ENCODE measurements around the gene CFTR. TPM values are rescaled to one million over a fixed set of nuclear protein-coding genes. Genes with fewer than 3 reads are reported as not detected.

Gene CFTR
- total RNA-seq, 2 donors from 2014 or later: 251 to 329 TPM

DNA sequence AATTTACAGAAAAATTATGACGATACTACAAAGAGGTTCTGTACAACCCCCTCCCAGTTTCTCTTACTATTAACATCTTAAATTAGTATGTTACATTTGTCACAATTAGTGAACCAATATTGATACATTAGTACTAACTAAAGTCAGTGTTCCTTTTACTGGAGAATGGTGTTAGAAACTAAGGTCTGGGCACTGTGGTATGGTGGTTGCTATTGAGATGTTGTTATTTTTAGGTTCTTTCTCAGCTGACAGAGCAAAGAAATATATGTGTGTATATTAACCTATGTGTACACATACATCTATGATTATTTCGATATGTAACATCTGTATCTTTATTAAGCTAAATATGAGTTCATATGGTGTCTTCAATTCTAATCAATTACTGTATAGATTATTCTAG, 11.7 kb upstream of the CFTR start:
- H3K27me3 ChIP-seq: peaks cover 0 to 3% of the 10 kb centered on the region in 2 donors
- DNase-seq: no peak
- H3K36me3 ChIP-seq (replicated peaks in 1 of 2; ENCODE audit: insufficient read depth in 1 of 2, low read depth in 2 of 2): no peaks in the 10 kb centered on the region
- H3K4me3 ChIP-seq: no peak overlapping the region
- intact Hi-C loops (cut with DNase I): no loop called here
- H3K4me1 ChIP-seq: no peaks in the 10 kb centered on the region
- peak overlapping the region in 1 of 4 donors; percentile 44 for H3K27ac ChIP-seq
- TF ChIP-seq, protein P1, sequence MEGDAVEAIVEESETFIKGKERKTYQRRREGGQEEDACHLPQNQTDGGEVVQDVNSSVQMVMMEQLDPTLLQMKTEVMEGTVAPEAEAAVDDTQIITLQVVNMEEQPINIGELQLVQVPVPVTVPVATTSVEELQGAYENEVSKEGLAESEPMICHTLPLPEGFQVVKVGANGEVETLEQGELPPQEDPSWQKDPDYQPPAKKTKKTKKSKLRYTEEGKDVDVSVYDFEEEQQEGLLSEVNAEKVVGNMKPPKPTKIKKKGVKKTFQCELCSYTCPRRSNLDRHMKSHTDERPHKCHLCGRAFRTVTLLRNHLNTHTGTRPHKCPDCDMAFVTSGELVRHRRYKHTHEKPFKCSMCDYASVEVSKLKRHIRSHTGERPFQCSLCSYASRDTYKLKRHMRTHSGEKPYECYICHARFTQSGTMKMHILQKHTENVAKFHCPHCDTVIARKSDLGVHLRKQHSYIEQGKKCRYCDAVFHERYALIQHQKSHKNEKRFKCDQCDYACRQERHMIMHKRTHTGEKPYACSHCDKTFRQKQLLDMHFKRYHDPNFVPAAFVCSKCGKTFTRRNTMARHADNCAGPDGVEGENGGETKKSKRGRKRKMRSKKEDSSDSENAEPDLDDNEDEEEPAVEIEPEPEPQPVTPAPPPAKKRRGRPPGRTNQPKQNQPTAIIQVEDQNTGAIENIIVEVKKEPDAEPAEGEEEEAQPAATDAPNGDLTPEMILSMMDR (IDR thresholded peaks at IDR 0.05): no peak
- TF ChIP-seq POLR2A (IDR thresholded peaks at IDR 0.05): no peak
- no peaks in the 10 kb centered on the region for H3K9me3 ChIP-seq
- 57 to 63% methylated on average over 2 of the region's 2 CpGs for WGBS, 2 donors
- ATAC-seq: no peak

DNA sequence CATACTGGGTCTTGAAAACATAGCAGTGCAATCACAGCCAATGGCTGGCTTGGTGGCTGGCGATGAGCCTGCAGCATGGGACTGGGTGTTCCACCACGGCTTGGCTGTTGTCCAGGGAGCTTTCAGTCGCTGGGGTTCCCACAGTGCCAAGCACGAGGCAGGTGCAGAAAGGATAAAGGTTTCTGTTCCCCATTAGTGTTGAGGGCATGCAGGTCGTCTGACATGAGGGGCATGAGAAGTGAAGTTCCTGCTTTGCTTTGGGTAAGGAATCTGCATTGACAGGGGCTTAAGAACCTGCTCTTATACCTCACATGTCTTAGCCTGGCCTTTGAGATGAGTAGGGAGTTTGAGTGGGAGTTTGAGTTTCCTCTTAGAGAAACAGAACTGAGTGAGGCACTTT, 9.0 kb upstream of the CFTR start:
- DNase-seq (peak; percentile 37 to 75 (median 66)), ATAC-seq (peak; percentile 53)
- Histone ChIP-seq H3K4me3 (no peak overlapping the region), H3K27me3 (peaks cover 0 to 3% of the 10 kb centered on the region in 2 donors), H3K36me3 (replicated peaks in 1 of 2; ENCODE audit: insufficient read depth in 1 of 2, low read depth in 2 of 2) (no peaks in the 10 kb centered on the region), H3K27ac (peak overlapping the region in 3 of 4 donors; percentile 29 to 62 (median 50)), H3K4me1 (no peaks in the 10 kb centered on the region), H3K9me3 (no peaks in the 10 kb centered on the region)
- 24 to 28% methylated on average over 4 to 5 of the region's 5 CpGs for WGBS, 2 donors
- intact Hi-C loops (cut with DNase I): no loop called here
- TF ChIP-seq, protein P1 (IDR thresholded peaks at IDR 0.05): no peak
- TF ChIP-seq POLR2A (IDR thresholded peaks at IDR 0.05): no peak

DNA sequence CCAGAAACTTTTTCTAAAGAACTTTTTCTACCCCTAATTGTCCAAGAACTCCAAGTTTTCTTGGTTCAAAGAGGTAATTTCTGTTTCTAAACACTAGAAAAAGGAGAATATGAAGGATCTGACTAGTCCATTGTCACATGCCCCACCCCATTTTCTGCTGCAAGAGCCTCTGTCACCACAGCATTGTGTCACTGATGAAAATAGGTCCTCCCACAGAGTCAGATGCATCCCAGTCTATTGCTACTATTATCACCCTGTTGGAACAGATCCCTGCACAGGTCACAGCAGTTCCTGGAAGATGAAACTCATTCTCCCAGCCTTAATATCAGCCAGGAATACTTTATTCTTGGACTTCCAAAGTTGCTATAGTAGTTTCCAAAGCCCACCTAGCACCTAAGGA, 7.5 kb upstream of the CFTR start:
- Histone ChIP-seq H3K4me3 (no peak overlapping the region), H3K27ac (peak overlapping the region in 3 of 4 donors; percentile 11 to 62 (median 18)), H3K9me3 (no peaks in the 10 kb centered on the region), H3K36me3 (replicated peaks in 1 of 2; ENCODE audit: insufficient read depth in 1 of 2, low read depth in 2 of 2) (no peaks in the 10 kb centered on the region), H3K4me1 (no peaks in the 10 kb centered on the region), H3K27me3 (peaks cover 0 to 3% of the 10 kb centered on the region in 2 donors)
- intact Hi-C loops (cut with DNase I): no loop called here
- DNase-seq: no peak
- TF ChIP-seq POLR2A (IDR thresholded peaks at IDR 0.05): no peak
- TF ChIP-seq, protein P1 (IDR thresholded peaks at IDR 0.05): no peak
- no peak for ATAC-seq

DNA sequence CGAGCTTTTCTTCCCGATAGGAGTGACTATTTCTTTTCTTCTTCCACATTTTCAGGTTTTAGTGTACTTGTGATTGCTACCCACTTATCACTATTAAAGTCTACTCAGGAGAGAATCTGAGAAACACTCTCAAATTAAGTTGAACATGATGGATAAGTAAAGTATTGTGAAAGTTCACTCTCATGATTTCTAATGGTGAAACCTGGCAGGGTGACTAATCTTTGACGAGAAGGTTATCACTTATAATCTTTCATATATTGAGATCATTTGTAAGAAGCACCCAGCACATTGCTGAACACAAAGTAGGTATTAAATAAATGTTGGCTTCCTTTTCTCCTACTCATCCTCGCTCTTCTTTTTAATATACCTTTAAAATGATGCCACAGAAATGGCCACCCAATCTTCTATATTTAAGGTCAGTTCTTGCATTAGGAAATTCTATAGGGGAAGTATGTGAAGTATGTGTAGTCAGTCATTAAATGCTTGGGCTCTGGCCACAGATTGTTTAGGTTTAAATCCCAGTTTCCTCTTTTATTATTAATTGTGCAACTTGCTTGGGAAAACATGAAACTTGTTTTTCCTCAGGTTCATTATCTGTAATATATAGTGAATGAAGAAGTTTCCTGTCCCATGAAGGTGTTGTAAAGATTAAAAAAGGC, 3.1 kb upstream of the CFTR start:
- WGBS, 2 donors: 43 to 61% methylated on average over 4 of the region's 4 CpGs
- TF ChIP-seq, protein P1 (IDR thresholded peaks at IDR 0.05): no peak
- TF ChIP-seq POLR2A (IDR thresholded peaks at IDR 0.05): no peak
- H3K9me3 ChIP-seq: no peaks in the 10 kb centered on the region
- no peaks in the 10 kb centered on the region for H3K27me3 ChIP-seq
- ATAC-seq: no peak
- no peak for DNase-seq
- H3K4me1 ChIP-seq: peaks cover 12% of the 10 kb centered on the region
- intact Hi-C loops (cut with DNase I): no loop called here
- peak overlapping the region in 3 of 4 donors; percentile 15 to 81 (median 43) for H3K27ac ChIP-seq
- H3K4me3 ChIP-seq: no peak overlapping the region
- H3K36me3 ChIP-seq (replicated peaks in 1 of 2; ENCODE audit: insufficient read depth in 1 of 2, low read depth in 2 of 2): no peaks in the 10 kb centered on the region

DNA sequence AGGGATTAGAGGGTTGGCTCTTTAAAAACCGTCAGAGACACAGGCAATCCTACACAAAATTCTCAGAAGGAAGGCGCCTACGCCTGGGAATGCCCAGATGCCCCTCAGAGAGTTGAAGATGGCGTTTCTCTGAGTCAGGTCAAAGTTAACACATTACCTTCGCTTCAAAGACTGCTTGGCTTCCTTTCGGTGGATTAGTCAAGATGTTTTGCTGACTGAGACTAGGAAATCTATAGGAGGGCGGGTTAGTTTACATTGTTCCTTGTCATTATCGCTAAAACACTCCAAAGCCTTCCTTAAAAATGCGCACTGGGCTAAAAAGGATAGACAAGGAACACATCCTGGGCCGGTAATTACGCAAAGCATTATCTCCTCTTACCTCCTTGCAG, 995 bp upstream of the CFTR start:
- no peaks in the 10 kb centered on the region for H3K9me3 ChIP-seq
- WGBS, 2 donors: 23 to 29% methylated on average over 11 of the region's 11 CpGs
- TF ChIP-seq POLR2A (IDR thresholded peaks at IDR 0.05): no peak
- TF ChIP-seq, protein P1 (IDR thresholded peaks at IDR 0.05): no peak
- peaks cover 12% of the 10 kb centered on the region for H3K4me1 ChIP-seq
- peak overlapping the region; percentile 18 to 85 (median 82) for H3K27ac ChIP-seq
- intact Hi-C loops (cut with DNase I): no loop called here
- no peak for DNase-seq
- H3K4me3 ChIP-seq: peak overlapping the region; percentile 31 to 35
- peaks cover 0 to 6% of the 10 kb centered on the region in 2 donors for H3K27me3 ChIP-seq
- no peak for ATAC-seq
- H3K36me3 ChIP-seq (replicated peaks in 1 of 2; ENCODE audit: insufficient read depth in 1 of 2, low read depth in 2 of 2): no peaks in the 10 kb centered on the region

Data from body of pancreas (tissue), 4 donors.